Activated naive CD8-positive, alpha-beta T cell treated with anti-CD3 and anti-CD28 coated beads for 36 hours (primary cell): ENCODE results near the gene TOP2B. TPM values are rescaled to one million over a fixed set of nuclear protein-coding genes. Genes with fewer than 3 reads are reported as not detected.
A peak's percentile ranks its signal among the peaks of the same experiment; 100 is the strongest.

Experiments
- DNase-seq: peaks from one replicate; pipeline ENCODE4 v3.0.0; 2021
- H3K27ac Mint-ChIP-seq: one replicate; pipeline ENCODE4 v1.8.0; 2022; ENCODE audit warnings: mild to moderate bottlenecking, moderate library complexity, mixed read lengths
- H3K27me3 Mint-ChIP-seq: one replicate; pipeline ENCODE4 v1.8.0; 2022; ENCODE audit warnings: mild to moderate bottlenecking, mixed read lengths
- H3K36me3 Mint-ChIP-seq: one replicate; pipeline ENCODE4 v1.8.0; 2021; ENCODE audit warnings: mild to moderate bottlenecking, mixed read lengths
- H3K4me1 Mint-ChIP-seq: one replicate; pipeline ENCODE4 v1.8.0; 2021; ENCODE audit warnings: mixed read lengths
- H3K4me3 Mint-ChIP-seq: one replicate; pipeline ENCODE4 v1.8.0; 2022; ENCODE audit warnings: mild to moderate bottlenecking, moderate library complexity, mixed read lengths
- H3K9me3 Mint-ChIP-seq: one replicate; pipeline ENCODE4 v1.8.0; 2022; ENCODE audit warnings: mixed read lengths
- total RNA-seq, 2 experiments: library from RNA; stranded (reverse); gene quantifications; one replicate each; pipeline ENCODE4 v1.2.3, GENCODE V29; 2021

The TOP2B gene
- total RNA-seq, 2 experiments from 2014 or later = 128 to 130 TPM

DNA sequence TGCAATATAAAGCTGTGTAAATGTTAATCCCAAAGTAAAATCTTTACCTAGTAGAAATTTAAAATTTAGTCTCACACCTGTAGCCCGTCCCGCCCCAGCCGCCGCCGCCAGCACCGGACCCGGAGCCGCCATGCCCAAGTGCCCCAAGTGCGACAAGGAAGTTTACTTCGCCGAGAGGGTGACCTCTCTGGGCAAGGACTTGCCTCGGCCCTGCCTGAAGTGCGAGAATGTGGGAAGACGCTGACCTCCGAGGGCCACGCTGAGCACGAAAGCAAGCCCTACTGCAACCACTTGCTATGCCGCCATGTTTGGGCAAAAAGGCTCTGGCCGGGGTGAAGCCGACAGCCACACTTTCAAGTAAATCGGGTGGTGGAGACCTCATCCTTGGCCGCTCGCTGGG lies 22.1 kb upstream of the TOP2B start:
- H3K9me3 Mint-ChIP-seq = no peaks in the 10 kb centered on the region
- H3K27ac Mint-ChIP-seq = no peak overlapping the region
- no peaks in the 10 kb centered on the region for H3K4me1 Mint-ChIP-seq
- no peak for DNase-seq
- no peaks in the 10 kb centered on the region for H3K36me3 Mint-ChIP-seq
- peaks cover 7% of the 10 kb centered on the region for H3K27me3 Mint-ChIP-seq
- H3K4me3 Mint-ChIP-seq = no peak overlapping the region

DNA sequence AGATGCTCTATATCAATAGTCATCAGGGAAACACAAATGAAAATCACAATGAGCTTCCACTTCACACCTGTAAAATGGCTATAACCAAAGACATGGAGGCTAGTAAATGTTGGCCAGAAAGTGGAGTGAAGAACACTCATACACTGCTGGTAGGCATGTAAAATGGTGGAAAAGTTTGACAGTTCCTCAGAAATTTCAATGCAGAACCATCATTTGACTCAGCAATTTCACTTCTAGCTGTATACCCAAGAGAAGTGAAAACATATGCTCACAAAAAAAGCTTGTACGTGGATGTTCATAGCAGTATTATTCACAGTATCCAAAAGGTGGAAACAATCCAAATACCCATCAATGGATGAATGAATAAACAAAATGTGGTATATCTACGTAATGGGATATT lies 19.2 kb upstream of the TOP2B start:
- no peaks in the 10 kb centered on the region for H3K36me3 Mint-ChIP-seq
- DNase-seq = no peak
- no peak overlapping the region for H3K27ac Mint-ChIP-seq
- H3K9me3 Mint-ChIP-seq = no peaks in the 10 kb centered on the region
- no peak overlapping the region for H3K4me3 Mint-ChIP-seq
- H3K27me3 Mint-ChIP-seq = peaks cover under 1% of the 10 kb centered on the region
- no peaks in the 10 kb centered on the region for H3K4me1 Mint-ChIP-seq

DNA sequence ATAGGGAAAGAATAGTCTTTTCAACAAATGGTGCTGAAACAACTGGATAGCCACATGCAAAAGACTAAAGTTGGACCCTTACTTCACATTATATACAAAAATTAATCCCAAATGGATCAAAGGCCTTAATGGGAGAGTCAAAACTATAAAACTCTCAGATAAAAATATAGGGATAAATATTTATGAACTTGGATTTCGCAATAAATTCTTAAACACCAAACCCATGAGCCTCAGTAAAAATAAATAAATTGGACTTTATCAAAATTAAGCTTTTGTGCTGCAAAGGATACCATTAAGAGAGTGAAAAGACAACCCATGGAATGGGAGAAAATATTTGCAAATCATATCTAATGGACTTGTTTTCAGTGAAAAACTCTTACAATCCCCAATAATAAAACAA lies 18.7 kb upstream of the TOP2B start:
- Mint-ChIP-seq H3K27ac (no peak overlapping the region), H3K36me3 (no peaks in the 10 kb centered on the region), H3K4me1 (no peaks in the 10 kb centered on the region), H3K9me3 (no peaks in the 10 kb centered on the region), H3K27me3 (no peaks in the 10 kb centered on the region), H3K4me3 (no peak overlapping the region)
- DNase-seq = no peak

DNA sequence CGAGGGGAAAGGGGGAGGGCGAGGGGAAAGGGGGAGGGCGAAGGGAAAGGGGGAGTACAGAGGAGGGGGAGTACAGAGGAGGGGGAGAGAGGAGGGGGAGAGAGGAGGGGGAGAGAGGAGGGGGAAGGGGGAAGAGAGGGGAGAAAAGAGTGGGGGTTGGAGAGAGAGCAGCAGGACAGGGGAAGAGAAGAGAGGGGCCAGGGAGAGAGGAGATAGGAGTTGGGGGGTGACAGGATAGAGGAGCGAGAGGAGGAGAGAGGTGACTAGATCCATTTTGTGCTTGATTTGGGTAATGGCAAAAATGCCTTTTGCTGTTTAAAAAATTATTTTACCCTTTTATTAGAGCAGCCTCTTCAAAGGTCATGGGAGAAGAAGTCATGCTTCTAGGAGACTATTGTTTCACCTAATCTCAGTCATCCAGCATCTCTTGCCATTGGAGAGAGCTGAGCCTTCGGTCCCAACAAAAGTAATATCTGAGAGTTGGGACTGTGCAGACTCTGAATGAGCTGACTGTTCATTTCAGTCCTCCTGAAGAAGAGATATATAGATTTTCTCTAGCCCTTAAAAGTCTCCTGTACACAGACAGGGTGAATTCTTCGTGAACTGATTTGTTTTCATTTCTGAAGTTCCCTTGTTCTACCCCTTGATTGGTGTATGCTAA lies 15.1 kb upstream of the TOP2B start:
- Mint-ChIP-seq H3K9me3 (no peaks in the 10 kb centered on the region), H3K27ac (no peak overlapping the region), H3K4me3 (no peak overlapping the region), H3K36me3 (no peaks in the 10 kb centered on the region), H3K27me3 (no peaks in the 10 kb centered on the region), H3K4me1 (no peaks in the 10 kb centered on the region)
- DNase-seq = no peak

DNA sequence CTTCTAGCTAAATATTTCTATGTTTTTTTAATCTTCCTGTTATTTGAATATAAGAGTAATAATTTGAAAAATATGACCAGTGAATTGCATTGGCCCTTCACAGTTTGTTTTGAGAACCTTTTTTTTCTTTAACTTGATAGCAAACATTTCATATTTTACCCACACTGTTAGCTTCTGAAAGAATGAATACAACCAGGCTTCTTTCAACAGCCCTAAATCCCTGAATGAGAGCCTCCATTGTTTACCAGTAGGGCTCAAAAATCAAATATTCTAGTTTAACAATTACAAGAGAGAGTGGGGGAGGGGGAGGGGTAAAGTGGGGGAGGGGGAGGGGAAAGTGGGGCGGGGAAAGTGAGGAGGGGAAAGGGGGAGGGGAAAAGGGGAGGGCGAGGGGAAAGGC lies 14.5 kb upstream of the TOP2B start:
- no peaks in the 10 kb centered on the region for H3K27me3 Mint-ChIP-seq
- H3K9me3 Mint-ChIP-seq = no peaks in the 10 kb centered on the region
- no peak for DNase-seq
- H3K4me1 Mint-ChIP-seq = no peaks in the 10 kb centered on the region
- no peak overlapping the region for H3K27ac Mint-ChIP-seq
- no peaks in the 10 kb centered on the region for H3K36me3 Mint-ChIP-seq
- H3K4me3 Mint-ChIP-seq = no peak overlapping the region

DNA sequence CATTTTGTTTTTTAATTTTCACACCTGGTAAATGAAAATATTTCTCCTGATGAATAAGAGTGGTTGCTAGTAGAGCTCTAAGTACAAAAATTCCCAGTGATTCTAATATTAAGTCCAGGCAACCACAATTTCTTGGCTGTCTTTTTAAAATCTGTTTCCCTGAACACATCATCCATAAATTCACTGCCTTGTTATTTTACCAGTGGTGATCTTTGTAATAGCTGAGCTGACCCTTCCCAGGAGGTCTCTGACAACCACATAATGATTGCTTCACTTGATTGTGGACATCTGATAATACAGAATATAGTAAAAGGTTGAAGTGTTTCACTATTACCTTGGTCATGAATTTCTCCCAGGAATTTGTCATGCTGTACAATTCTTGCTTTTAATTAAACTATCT lies 13.9 kb upstream of the TOP2B start:
- DNase-seq = no peak
- Mint-ChIP-seq H3K4me1 (no peaks in the 10 kb centered on the region), H3K4me3 (no peak overlapping the region), H3K27ac (no peak overlapping the region), H3K27me3 (no peaks in the 10 kb centered on the region), H3K9me3 (no peaks in the 10 kb centered on the region), H3K36me3 (no peaks in the 10 kb centered on the region)

DNA sequence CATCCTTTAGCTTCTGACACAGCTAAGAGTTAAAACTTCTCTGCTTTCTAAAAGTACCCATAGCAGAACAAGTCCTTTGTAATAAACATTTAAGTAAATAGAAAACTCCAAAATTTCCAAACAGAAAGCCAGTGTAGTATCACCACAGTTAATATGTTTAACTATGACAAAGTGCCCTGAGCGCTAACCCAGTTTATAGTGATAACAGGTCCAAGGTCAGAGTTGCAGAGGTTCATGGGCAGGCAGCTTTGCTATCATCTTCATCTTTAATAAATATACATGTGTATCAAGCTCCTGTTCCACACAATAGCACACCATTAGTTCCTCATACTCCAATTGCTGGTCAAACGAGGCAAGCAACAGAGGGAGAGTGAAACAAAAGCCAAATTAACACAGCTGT lies 12.4 kb upstream of the TOP2B start:
- no peaks in the 10 kb centered on the region for H3K4me1 Mint-ChIP-seq
- H3K36me3 Mint-ChIP-seq = no peaks in the 10 kb centered on the region
- no peaks in the 10 kb centered on the region for H3K9me3 Mint-ChIP-seq
- no peak for DNase-seq
- no peak overlapping the region for H3K27ac Mint-ChIP-seq
- H3K27me3 Mint-ChIP-seq = no peaks in the 10 kb centered on the region
- no peak overlapping the region for H3K4me3 Mint-ChIP-seq

DNA sequence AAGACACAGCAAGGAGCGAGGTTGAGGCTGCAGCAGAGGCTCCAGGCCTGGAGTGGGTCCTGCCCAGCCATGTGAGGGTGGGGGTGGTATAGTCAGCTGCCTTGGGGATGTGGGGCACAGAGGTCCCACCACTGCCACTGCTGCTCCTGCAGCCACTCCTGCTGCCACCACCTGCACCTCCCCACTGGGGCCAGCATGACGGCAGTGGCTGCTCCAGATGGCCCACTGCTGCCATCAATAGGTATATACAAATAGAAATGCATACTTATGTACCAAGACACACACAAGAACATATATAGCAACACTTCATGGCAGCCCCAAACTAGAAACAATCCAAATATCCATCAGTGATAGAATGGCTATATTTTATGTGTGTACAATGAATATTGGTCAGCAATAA lies 10.0 kb upstream of the TOP2B start:
- DNase-seq = no peak
- Mint-ChIP-seq H3K4me3 (no peak overlapping the region), H3K27me3 (no peaks in the 10 kb centered on the region), H3K4me1 (peaks cover 3% of the 10 kb centered on the region), H3K36me3 (no peaks in the 10 kb centered on the region), H3K9me3 (no peaks in the 10 kb centered on the region), H3K27ac (no peak overlapping the region)

DNA sequence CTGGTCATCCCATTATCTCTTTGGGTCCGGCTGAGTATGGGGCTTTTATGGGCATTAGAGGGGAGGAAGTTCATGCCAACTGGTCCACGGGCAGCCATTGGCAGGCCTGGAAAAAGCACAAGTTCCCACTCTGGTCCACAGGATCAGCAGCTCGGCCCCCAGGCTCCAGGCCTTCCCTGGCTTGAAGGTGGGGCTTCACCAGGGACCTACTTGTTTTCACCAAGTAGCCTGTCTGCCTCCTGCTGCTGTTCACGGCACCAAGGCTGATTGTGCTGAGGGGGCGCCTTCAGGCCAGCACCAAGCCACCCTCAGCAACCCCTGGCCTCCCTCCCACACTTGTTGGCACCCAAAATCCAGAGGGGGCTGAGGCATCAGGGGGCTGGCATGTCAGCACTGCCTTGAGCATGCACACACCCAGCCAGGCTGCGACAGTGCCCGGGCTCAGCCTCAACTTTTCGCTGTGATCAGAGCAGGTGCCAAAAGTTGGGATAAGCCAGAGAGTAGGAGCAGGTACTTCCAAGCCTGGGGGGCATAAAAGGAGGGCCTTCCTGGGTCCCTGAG lies 9.1 kb upstream of the TOP2B start:
- Mint-ChIP-seq H3K9me3 (no peaks in the 10 kb centered on the region), H3K4me1 (peaks cover 6% of the 10 kb centered on the region), H3K27ac (no peak overlapping the region), H3K27me3 (no peaks in the 10 kb centered on the region), H3K36me3 (no peaks in the 10 kb centered on the region), H3K4me3 (no peak overlapping the region)
- no peak for DNase-seq

DNA sequence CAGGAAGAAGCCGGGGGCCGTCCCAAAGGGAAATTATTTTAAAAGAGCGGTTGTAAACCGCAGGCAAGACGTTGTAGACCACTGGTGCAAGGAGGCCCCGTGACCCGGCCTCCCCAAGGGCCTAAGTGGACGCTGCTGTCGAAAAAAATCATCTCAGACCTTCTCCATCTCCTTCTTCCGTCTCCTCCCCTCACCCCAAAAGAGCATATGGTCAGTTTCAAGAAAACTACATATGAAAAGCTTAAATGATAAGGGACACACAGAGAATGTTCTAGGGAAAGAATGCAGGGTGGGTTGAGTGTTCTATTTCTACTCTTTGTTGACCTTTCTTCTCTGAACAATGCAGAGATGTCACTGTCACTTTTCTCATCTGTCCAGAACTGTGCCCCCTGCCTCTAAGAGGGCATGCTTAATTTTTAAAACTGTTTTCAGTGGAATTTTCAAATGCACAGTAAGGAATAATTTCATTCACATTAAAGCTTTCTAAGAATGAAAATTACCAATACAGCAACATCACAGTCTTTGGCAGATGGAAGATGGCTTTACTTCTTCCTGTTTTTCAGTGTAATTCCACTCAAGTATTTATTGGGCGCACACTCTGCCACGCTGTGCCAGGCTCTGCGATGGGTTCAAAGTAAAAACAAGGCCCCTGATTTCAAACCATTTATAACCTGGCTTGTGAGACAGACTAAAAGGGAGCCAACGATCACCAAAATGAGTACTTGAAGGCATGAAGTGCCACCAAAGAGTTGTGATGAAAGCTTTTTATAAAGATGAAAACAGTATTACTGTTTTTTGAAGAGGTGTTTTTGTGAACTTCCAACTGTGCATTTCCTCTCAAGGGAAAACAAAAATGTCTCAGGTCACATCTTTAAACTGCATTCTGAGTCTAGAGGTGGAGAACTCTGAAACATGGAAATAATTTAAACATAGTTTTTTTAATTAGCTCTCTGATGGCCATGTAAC lies 891 bp upstream of the TOP2B start:
- H3K36me3 Mint-ChIP-seq = peaks cover 7% of the 10 kb centered on the region
- H3K4me1 Mint-ChIP-seq = peaks cover 30% of the 10 kb centered on the region
- peak overlapping the region; percentile 98 for H3K27ac Mint-ChIP-seq
- peak overlapping the region; percentile 95 for H3K4me3 Mint-ChIP-seq
- H3K9me3 Mint-ChIP-seq = no peaks in the 10 kb centered on the region
- H3K27me3 Mint-ChIP-seq = no peaks in the 10 kb centered on the region
- peak; percentile 43 for DNase-seq

DNA sequence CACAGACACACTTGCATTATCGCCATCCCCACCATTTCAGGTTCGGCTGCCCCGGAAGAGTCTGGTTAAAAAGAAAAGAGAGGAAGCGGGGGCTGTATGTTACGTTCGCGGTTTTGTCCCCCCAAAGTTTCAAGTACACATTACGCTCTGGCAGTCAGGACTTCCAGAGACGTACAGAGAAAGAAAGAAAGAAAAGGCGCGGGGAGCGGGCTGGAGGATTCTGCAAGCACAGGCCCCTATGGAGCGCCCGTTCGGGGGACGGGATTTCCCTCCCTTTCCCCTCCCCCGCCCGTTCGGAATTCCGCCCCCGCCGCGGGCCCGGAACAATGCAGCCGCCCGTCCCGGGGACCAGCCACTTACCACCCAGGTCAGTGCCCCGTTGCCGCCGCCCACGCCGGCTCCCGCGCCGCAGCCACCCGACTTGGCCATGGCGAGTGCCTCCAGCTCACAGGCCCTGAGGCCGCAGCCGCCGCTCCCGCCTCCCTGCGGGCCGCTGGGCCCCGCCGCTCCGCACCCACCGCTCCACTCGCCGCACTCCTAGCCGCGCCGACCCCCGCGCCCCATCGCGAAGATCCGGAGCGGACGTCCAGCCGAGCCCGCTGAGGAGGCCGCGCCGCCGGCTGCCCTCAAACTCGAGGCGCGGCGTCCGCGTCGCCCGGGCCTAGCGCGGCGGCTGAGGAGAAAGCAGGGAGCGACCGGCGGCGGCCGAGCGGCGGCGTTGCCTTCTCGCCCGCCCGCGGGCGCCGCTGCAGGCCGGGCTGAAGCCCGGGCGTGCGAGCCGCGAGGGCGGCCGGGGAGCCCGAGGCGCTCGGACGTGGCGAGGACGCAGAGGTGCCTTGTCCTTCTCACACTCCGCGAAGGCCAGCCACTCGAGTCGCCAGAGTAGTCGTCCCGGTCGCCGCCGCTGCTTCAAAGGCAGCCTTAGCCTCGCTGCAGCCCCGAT lies 567 bp downstream of the TOP2B start:
- Mint-ChIP-seq H3K36me3 (peaks cover 10% of the 10 kb centered on the region), H3K27ac (peak overlapping the region; percentile 98), H3K4me1 (peaks cover 42% of the 10 kb centered on the region), H3K4me3 (peak overlapping the region; percentile 95), H3K9me3 (no peaks in the 10 kb centered on the region), H3K27me3 (no peaks in the 10 kb centered on the region)
- DNase-seq = peak; percentile 72

DNA sequence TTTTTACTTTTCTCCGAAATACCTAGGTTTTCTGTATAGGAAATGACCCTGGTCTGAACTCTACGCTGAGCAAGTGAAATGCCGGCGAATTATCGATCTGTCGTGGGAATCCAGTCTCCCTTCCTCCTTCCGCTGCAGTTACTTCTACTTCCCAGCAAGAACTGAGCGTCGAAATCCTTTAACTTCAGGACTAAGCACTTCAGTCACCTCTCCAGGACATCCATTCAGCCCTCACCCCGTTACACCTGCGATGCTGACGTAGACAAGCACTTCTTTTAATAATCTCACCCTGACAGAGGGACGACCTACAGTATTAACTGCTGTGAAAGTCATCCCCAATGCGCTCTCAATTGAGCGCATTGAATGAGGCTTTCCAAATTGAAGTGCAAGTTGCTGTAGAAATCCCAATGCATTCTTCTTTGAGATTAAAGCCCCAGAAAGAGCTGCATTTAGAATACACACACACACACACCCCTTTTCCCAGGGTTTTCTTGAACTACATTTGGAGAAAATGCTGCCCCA lies 1.3 kb downstream of the TOP2B start:
- Mint-ChIP-seq H3K27ac (peak overlapping the region; percentile 94), H3K4me3 (peak overlapping the region; percentile 85), H3K9me3 (no peaks in the 10 kb centered on the region), H3K4me1 (peaks cover 44% of the 10 kb centered on the region), H3K36me3 (peaks cover 10% of the 10 kb centered on the region), H3K27me3 (no peaks in the 10 kb centered on the region)
- peak; percentile 22 for DNase-seq

DNA sequence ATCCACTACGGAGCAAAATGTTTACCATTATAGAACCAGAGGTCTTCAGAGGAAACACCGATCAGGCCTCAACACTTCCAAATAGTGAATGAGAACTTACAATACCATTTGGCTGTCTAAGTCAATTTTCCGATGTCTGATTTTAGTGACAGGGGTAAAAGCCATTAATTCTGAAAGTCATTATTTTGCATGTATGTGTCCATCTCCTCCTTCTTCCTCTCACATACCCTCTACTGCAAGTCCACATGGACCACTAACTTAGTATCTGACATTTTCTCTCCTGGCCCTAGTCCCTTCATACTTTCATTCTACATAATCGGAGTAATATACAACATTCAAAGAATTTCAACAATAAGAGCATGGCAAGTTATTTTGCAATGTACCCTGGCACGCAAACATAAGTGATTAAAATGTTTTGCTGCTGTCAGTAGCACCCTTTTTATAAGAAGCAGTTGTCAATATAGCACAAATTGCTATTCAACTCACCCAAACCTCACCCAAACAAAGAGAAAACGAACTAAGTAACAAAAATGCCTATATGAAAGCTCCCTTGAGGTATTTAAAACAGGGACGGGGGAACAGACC lies 1.9 kb downstream of the TOP2B start:
- DNase-seq = no peak
- no peaks in the 10 kb centered on the region for H3K27me3 Mint-ChIP-seq
- peaks cover 10% of the 10 kb centered on the region for H3K36me3 Mint-ChIP-seq
- H3K9me3 Mint-ChIP-seq = no peaks in the 10 kb centered on the region
- peak overlapping the region; percentile 94 for H3K27ac Mint-ChIP-seq
- H3K4me3 Mint-ChIP-seq = peak overlapping the region; percentile 85
- H3K4me1 Mint-ChIP-seq = peaks cover 44% of the 10 kb centered on the region
